WTC11 (cell line): ENCODE measurements around the gene OOSP2. TPM values are rescaled to one million over a fixed set of nuclear protein-coding genes. Genes with fewer than 3 reads are reported as not detected.

ENCODE experiments used
- ATAC-seq: fragments of 200-7000 bp; cut with Tn5 transposase; 2 replicates; pipeline ENCODE4 v1.10.0; 2021; ENCODE audit warnings: mild to moderate bottlenecking, moderate library complexity
- CTCF ChIA-PET: fragments of 300-600 bp; sonication (Branson Sonifier 250); formaldehyde crosslinking; loops from one replicate; lab custom pipeline; 2021; ENCODE audit warnings: antibody characterized with exemption; lab: Charles Lee
- POLR2A ChIA-PET: fragments of 350-600 bp; sonication (Branson Sonifier 250); formaldehyde crosslinking; loops from one replicate; lab custom pipeline; 2021; ENCODE audit warnings: antibody characterized with exemption; lab: Charles Lee
- DNase-seq: peaks from one replicate; pipeline ENCODE4 v3.0.0; 2021; ENCODE audit warnings: low spot score
- H3K27ac Mint-ChIP-seq: 2 replicates; pipeline ENCODE4 v1.8.0; 2021; ENCODE audit warnings: mixed read lengths
- H3K27me3 Mint-ChIP-seq: 2 replicates; pipeline ENCODE4 v1.8.0; 2021; ENCODE audit warnings: low read depth, mild to moderate bottlenecking, moderate library complexity, mixed read lengths
- H3K36me3 Mint-ChIP-seq: 2 replicates; pipeline ENCODE4 v1.8.0; 2021; ENCODE audit warnings: mixed read lengths
- H3K4me1 Mint-ChIP-seq: 2 replicates; pipeline ENCODE4 v1.8.0; 2022; ENCODE audit warnings: mixed read lengths
- H3K4me3 Mint-ChIP-seq: 2 replicates; pipeline ENCODE4 v1.8.0; 2021; ENCODE audit warnings: mild to moderate bottlenecking, moderate library complexity, mixed read lengths
- H3K9me3 Mint-ChIP-seq: 2 replicates; pipeline ENCODE4 v1.8.0; 2021; ENCODE audit warnings: mixed read lengths
- ATF2 ChIP-seq: sonication (generic); formaldehyde crosslinking; IDR thresholded peaks from 2 replicates; pipeline ENCODE4 v1.8.1; 2022; ENCODE audit warnings: low read depth, missing genetic modification reagents, borderline replicate concordance
- EMX1 ChIP-seq: fragments of 250-450 bp; sonication (Bioruptor Pico); IDR thresholded peaks from 2 replicates; pipeline ENCODE4 v1.8.0; 2021; ENCODE audit warnings: mild to moderate bottlenecking
- ERG ChIP-seq: fragments of 250-450 bp; sonication (Bioruptor Pico); IDR thresholded peaks from 2 replicates; pipeline ENCODE4 v1.8.0; 2021; ENCODE audit warnings: mild to moderate bottlenecking
- FOXK1 ChIP-seq: sonication (generic); formaldehyde crosslinking; IDR thresholded peaks from 2 replicates; pipeline ENCODE4 v1.8.0; 2022; ENCODE audit warnings: mild to moderate bottlenecking, moderate library complexity, missing genetic modification reagents
- FOXP1 ChIP-seq: sonication (generic); formaldehyde crosslinking; IDR thresholded peaks from 2 replicates; pipeline ENCODE4 v1.8.0; 2022; ENCODE audit warnings: missing genetic modification reagents, mild to moderate bottlenecking, moderate library complexity, borderline replicate concordance
- FOXP4 ChIP-seq: sonication (generic); formaldehyde crosslinking; IDR thresholded peaks from 2 replicates; pipeline ENCODE4 v1.8.0; 2022; ENCODE audit warnings: mild to moderate bottlenecking, missing genetic modification reagents
- IRF1 ChIP-seq: sonication (generic); formaldehyde crosslinking; IDR thresholded peaks from 2 replicates; pipeline ENCODE4 v1.8.0; 2023; ENCODE audit warnings: missing genetic modification reagents
- JAZF1 ChIP-seq: fragments of 250-450 bp; sonication (Bioruptor Pico); IDR thresholded peaks from 2 replicates; pipeline ENCODE4 v1.9.0; 2021; ENCODE audit warnings: moderate library complexity, mild to moderate bottlenecking, inconsistent platforms
- JUN ChIP-seq: sonication (generic); formaldehyde crosslinking; IDR thresholded peaks from 2 replicates; pipeline ENCODE4 v1.8.0; 2023; ENCODE audit warnings: mild to moderate bottlenecking, missing genetic modification reagents
- KAT7 ChIP-seq: sonication (generic); formaldehyde crosslinking; IDR thresholded peaks from 2 replicates; pipeline ENCODE4 v1.8.1; 2023; ENCODE audit warnings: missing genetic modification reagents, mild to moderate bottlenecking, borderline replicate concordance
- NR2C2 ChIP-seq: sonication (generic); formaldehyde crosslinking; IDR thresholded peaks from 2 replicates; pipeline ENCODE4 v1.8.0; 2022; ENCODE audit warnings: mild to moderate bottlenecking, missing genetic modification reagents
- OVOL2 ChIP-seq: fragments of 250-450 bp; sonication (Bioruptor Pico); IDR thresholded peaks from 2 replicates; pipeline ENCODE4 v1.9.0; 2021; ENCODE audit warnings: mild to moderate bottlenecking, borderline replicate concordance
- PREB ChIP-seq: sonication (generic); formaldehyde crosslinking; IDR thresholded peaks from 2 replicates; pipeline ENCODE4 v1.8.1; 2022; ENCODE audit warnings: mild to moderate bottlenecking, missing genetic modification reagents, moderate library complexity, borderline replicate concordance
- PRRX2 ChIP-seq: fragments of 250-450 bp; sonication (Bioruptor Pico); IDR thresholded peaks from 2 replicates; pipeline ENCODE4 v1.8.0; 2021; ENCODE audit warnings: mild to moderate bottlenecking
- RORB ChIP-seq: fragments of 250-450 bp; sonication (Bioruptor Pico); IDR thresholded peaks from 2 replicates; pipeline ENCODE4 v1.9.0; 2021; ENCODE audit warnings: mild to moderate bottlenecking
- SMAD3 ChIP-seq: sonication (generic); formaldehyde crosslinking; IDR thresholded peaks from 2 replicates; pipeline ENCODE4 v1.8.0; 2022; ENCODE audit warnings: missing genetic modification reagents, mild to moderate bottlenecking, borderline replicate concordance
- ZNF423 ChIP-seq: fragments of 250-450 bp; sonication (Bioruptor Pico); IDR thresholded peaks from 2 replicates; pipeline ENCODE4 v2.1.2; 2022; ENCODE audit warnings: mild to moderate bottlenecking, moderate library complexity
- ZNF532 ChIP-seq: fragments of 250-450 bp; sonication (Bioruptor Pico); IDR thresholded peaks from 2 replicates; pipeline ENCODE4 v1.9.0; 2021; ENCODE audit warnings: mild to moderate bottlenecking, borderline replicate concordance
- total RNA-seq: library from RNA; stranded (reverse); gene quantifications from 3 replicates; pipeline ENCODE4 v1.2.3, GENCODE V29; 2021

OOSP2 gene
- total RNA-seq, 1 experiment from 2014 or later, result not detected

GRCh38 chr11:60003729-60004128 is 36.5 kb upstream of the OOSP2 start:
- TF ChIP-seq FOXK1 (CRISPR knock-in tag), result no peak
- TF ChIP-seq NR2C2 (CRISPR knock-in tag), result no peak
- no peak for TF ChIP-seq ZNF423 (CRISPR knock-in tag)
- no peak for TF ChIP-seq JUN
- TF ChIP-seq ERG (CRISPR knock-in tag), result no peak
- no peak for TF ChIP-seq PREB (CRISPR knock-in tag)
- no peak for TF ChIP-seq PRRX2 (CRISPR knock-in tag)
- no peak for TF ChIP-seq ZNF532 (CRISPR knock-in tag)
- TF ChIP-seq KAT7 (CRISPR knock-in tag), result no peak
- no peak for TF ChIP-seq EMX1 (CRISPR knock-in tag)
- TF ChIP-seq FOXP4 (CRISPR knock-in tag), result no peak
- no peak for TF ChIP-seq IRF1 (CRISPR knock-in tag)
- TF ChIP-seq OVOL2 (CRISPR knock-in tag), result no peak
- no peak for TF ChIP-seq SMAD3 (CRISPR knock-in tag)
- no peak for TF ChIP-seq FOXP1 (CRISPR knock-in tag)
- no peak for TF ChIP-seq RORB
- TF ChIP-seq JAZF1 (CRISPR knock-in tag), result no peak
- TF ChIP-seq ATF2 (CRISPR knock-in tag), result no peak
- H3K4me1 Mint-ChIP-seq, result peaks cover 8% of the 10 kb centered on the region
- ATAC-seq (no peak), DNase-seq (no peak)
- ChIA-PET CTCF (no interaction called here), POLR2A (no interaction called here)
- no peaks in the 10 kb centered on the region for H3K27me3 Mint-ChIP-seq
- H3K9me3 Mint-ChIP-seq, result peaks cover 4% of the 10 kb centered on the region
- H3K36me3 Mint-ChIP-seq, result no peaks in the 10 kb centered on the region
- H3K4me3 Mint-ChIP-seq, result no peak overlapping the region
- H3K27ac Mint-ChIP-seq, result no peak overlapping the region
